ENCODE data around the gene ADCY6.

DNA sequence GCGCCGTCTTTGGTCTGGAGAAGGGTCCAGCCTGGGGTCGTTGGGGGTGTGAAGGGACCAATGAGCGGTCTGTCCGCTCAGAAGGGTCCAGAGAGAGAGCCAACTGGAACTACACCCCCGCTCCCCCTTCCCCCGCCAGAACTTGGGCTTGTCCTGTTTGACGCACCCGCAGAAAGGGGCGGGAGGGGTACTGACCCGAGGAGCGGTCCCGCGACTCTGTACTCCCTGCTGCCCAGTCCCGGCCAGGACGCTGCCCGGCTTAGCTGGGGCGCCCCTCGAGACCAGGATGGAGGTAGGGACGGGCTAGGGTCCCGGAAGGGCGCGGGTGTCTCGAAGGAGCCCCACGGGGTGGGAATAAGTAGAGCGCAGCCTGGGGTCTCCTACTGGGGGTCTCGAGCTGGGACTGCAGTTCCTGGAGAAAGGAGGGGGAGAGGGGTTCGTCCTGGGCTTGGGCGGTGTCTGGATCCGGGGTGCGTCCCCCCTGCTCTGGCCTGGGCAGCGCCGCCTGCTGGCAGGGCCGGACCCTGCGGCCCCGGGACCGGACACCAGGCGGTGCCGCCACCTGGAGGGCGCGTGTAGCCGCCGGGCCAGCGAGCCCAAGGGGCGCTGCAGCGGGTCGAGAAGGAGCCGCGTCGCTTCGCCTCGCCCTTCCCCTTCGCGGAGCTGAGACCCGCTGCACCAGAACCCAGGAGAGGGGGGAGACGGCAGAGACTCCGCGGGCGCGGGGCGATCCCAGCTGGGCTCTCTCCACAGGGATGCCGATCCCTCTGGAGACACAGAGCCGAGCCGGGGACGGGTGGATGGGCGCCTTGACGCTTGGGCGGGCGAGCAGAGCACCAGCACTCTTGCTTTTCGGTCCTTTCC, 25.6 kb upstream of the ADCY6 start:
- TF ChIP-seq, protein P1, sequence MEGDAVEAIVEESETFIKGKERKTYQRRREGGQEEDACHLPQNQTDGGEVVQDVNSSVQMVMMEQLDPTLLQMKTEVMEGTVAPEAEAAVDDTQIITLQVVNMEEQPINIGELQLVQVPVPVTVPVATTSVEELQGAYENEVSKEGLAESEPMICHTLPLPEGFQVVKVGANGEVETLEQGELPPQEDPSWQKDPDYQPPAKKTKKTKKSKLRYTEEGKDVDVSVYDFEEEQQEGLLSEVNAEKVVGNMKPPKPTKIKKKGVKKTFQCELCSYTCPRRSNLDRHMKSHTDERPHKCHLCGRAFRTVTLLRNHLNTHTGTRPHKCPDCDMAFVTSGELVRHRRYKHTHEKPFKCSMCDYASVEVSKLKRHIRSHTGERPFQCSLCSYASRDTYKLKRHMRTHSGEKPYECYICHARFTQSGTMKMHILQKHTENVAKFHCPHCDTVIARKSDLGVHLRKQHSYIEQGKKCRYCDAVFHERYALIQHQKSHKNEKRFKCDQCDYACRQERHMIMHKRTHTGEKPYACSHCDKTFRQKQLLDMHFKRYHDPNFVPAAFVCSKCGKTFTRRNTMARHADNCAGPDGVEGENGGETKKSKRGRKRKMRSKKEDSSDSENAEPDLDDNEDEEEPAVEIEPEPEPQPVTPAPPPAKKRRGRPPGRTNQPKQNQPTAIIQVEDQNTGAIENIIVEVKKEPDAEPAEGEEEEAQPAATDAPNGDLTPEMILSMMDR (optimal IDR thresholded peaks at IDR 0.05 in 1 of 3, IDR thresholded peaks at IDR 0.05 in 1 of 3, conservative IDR thresholded peaks at IDR 0.05 in 1 of 3; ENCODE audit: extremely low read depth in 1 of 3, insufficient read depth in 2 of 3, low read length in 3 of 3): peak; percentile 89 to 99 (median 97)
- no peak for TF ChIP-seq EZH2 (IDR thresholded peaks at IDR 0.05; ENCODE audit: low read length)

Data from keratinocyte (primary cell).